ENCODE measurements around the gene TBC1D16.

Gene TBC1D16, protein sequence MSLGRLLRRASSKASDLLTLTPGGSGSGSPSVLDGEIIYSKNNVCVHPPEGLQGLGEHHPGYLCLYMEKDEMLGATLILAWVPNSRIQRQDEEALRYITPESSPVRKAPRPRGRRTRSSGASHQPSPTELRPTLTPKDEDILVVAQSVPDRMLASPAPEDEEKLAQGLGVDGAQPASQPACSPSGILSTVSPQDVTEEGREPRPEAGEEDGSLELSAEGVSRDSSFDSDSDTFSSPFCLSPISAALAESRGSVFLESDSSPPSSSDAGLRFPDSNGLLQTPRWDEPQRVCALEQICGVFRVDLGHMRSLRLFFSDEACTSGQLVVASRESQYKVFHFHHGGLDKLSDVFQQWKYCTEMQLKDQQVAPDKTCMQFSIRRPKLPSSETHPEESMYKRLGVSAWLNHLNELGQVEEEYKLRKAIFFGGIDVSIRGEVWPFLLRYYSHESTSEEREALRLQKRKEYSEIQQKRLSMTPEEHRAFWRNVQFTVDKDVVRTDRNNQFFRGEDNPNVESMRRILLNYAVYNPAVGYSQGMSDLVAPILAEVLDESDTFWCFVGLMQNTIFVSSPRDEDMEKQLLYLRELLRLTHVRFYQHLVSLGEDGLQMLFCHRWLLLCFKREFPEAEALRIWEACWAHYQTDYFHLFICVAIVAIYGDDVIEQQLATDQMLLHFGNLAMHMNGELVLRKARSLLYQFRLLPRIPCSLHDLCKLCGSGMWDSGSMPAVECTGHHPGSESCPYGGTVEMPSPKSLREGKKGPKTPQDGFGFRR

GRCh38 chr17:80035687-80035936, at the start of gene TBC1D16:
Gene TBC1D16, minus strand, starts transcription at chr17:80035872. Its CDS starts 22,325 bp downstream, at chr17:80013547.
- no peak for DNase-seq

- no peak for DNase-seq
Measured at GRCh38 chr17:80084773-80085172, 49.1 kb upstream of the TBC1D16 start.

- no peak for DNase-seq
Measured at GRCh38 chr17:80083136-80083661, 47.5 kb upstream of the TBC1D16 start.

GRCh38 chr17:80082403-80083135, 46.9 kb upstream of the TBC1D16 start:
- peak; percentile 57 to 87 for DNase-seq

- DNase-seq: no peak
Measured at GRCh38 chr17:80081596-80081995, 45.9 kb upstream of the TBC1D16 start.

DNA sequence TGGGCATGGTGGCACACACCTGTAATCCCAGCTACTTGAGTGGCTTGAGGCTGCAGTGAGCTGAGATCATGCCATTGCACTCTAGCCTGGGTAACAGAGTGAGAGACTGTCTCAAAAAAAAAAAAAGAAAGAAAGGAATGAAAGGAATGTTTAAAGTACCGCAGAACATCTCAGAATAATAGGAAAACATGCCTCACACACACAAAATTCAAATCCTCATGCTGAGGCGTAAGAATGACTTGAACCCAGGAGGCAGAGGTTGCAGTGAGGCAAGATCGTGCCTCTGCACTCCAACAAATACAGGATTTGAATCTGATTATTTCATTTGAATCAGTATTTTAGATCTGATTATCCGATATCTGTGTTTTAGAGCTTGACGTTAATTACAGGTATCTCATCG, 44.4 kb upstream of the TBC1D16 start:
- no peak for DNase-seq

- DNase-seq: no peak
Measured at GRCh38 chr17:80072410-80072809, 36.7 kb upstream of the TBC1D16 start.

DNA sequence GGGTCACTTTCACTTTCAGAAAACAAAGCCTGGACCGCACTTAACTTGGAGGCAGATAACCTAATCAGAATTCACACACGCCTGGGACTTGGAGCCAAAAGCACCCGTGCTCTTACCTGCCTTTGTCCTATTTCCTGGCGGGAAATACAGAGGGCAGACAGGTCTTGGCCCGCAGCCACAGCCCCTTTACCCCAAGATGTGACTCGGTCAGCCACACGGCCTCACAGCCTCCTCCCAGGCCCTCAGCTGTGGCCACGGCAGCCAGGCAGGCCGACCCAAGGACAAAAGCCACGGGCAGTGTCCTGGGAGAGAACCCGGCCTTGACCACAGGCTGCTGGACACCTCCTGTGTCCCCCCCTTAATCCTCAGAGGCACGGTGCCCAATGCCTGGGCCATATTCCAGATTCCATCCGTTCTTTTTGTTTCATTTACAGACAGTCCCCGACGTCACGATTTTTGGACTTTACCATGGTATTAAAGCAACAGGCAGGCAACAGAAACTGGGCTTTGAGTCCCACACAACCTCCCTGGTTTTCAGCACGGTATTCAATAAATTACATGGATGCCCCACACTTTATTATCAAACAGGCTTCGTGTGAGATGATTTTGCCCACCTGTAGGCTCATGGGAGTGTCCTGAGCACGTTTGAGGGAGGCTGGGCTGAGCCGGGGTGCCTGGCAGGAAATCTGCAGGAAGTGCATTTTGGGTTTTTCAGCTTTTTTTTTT, 35.6 kb upstream of the TBC1D16 start:
- no peak for DNase-seq

- no peak for DNase-seq
Measured at GRCh38 chr17:80070375-80071115, 34.9 kb upstream of the TBC1D16 start.

GRCh38 chr17:80068301-80069222, 32.9 kb upstream of the TBC1D16 start:
- peak; percentile 44 to 52 for DNase-seq

DNA sequence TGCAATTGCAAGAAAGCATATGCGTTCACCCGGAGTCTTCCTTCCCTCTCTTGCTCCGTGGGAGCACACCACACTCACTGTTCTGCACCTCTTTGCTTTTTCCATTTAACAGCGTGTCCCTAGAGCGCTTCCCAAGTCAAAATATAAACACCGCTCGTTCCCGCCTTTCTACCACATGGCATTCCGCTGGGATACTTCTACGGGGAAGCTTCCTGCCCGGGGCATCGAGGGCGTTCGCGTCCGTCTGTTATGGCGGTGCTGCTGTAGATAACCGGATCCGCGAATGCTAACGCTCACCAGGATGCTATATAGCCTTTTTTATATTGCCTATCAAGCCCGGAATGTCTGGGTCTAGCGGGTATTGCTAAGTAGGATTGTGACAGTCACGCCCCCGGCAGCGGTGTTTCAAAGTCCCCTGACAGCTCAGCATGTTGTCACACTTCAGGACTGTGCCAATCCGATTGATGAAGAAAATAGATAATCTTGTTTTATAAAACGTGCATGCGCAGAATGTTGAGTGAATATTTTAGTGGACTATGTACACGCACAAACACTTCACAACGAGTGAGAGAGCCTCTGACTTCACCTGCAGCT, 31.8 kb upstream of the TBC1D16 start:
- no peak for DNase-seq

GRCh38 chr17:80065478-80066170, 30.0 kb upstream of the TBC1D16 start:
- no peak for DNase-seq

GRCh38 chr17:80064696-80065095, 29.0 kb upstream of the TBC1D16 start:
- no peak for DNase-seq

DNA sequence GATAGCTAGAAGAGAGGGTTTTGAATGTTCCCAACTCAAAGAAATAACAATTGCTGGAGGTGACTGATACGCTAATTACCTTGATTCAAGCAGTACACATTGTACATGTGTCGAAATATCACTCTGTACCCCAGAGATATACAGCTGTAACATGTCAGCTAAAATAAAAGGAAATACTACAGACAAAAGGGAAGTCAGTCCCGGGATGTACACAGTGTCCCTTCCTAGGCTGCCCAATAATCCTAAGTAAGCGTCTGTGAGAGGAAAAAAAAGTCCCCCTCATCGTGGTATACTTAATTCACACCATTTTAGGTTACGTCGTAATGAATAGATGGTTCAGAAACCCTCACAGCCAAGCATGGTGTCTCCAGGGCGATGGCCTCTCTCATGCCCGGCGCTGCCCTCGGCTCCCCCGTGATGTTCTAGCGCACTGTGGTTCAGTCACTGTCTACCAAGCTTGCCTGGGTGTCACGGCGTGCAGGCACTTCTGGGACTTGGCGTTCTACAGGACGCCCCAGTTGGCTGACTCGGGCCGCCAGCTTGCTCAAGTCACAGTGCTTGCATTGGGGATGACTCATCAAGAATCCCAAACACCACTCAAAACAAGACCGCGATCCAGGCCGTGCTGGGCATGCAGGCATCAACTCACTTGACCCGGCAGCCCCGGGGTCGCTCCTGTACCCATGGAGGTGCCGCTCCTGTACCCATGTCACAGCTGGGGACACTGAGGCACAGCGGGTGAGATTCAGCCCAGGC, 28.3 kb upstream of the TBC1D16 start:
- no peak for DNase-seq

DNA sequence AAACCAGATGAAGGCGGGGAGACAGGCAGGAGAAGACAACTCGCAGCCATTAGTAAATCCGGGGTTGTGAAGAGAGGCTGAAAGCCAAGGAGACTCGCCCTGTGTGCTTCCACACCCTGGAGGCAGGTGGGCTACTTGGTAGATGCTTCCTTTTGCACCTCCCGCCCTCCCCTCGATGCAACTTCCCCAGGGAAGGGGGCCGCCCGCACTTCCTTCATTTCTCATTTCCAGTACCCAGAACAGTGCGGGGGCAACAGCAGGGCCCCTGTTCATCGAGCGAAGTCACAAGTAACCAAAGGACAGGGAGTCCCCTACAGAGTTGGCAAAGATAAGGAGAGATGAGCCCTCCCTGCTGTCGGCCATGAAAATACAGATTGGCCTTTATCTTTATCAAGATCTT, 25.7 kb upstream of the TBC1D16 start:
- no peak for DNase-seq

DNA sequence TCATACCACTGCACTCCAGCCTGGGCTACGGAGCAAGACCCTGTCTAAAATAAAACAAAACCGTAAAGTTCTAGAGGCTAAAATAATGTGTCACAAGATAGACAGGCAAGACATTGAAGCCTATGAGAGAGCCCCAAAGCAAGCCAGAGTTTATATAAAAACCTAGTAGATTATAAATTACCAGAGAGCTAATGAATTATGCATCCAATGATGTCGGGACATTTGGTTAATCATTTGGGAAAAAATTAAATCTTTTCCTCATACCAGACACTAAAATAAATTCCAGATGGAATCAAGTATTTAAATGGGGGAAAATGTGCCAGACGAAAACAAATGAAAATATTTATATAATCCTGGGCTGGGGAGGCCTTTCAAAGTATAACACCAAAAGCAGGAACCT, 25.0 kb upstream of the TBC1D16 start:
- no peak for DNase-seq

DNA sequence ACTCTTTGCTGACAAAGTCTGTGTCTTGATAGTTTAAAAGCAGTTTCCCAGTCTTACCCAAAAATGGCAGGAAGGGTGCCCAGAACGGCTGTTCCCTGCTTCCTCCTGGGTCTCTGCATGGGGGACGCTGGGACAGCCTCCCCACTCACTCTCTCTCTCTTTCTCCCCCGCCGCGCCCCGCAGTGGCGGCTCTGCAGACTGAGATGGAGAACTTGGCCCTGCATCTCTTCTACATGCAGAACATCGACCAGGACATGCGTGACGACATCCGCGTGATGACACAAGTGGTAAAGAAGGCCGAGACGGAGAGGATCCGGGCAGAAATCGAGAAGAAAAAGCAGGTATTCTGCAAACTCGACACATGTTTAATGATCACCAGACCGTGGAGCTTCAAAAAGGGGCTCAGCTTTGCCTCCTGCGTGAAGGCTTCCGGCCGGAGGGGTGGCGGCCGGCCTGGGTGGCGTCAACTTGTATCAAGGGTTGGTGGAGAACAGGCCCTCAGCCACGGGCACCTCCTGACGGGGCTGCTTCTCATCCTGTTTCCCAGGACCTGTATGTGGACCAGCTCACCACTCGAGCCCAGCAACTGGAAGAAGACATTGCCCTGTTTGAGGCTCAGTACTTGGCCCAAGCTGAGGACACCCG, 22.8 kb upstream of the TBC1D16 start:
- no peak for DNase-seq

DNA sequence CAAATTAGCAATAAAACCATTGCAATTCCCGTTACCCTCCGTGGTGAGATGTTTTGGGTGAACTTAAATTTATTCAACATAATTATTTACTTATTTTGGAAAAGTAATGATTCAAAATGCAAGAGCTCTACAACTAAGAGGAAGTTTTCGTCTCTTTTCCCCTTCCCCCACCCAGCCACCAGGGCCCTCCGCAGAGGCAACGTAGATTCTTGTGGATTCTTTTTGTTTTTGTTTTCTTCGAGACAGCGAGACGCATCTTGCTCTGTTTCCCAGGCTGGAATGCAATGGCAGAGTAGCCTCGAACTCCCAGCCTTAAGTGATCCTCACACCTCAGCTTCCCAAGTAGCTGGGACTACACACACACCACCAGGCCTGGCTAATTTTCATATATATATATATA, 19.9 kb upstream of the TBC1D16 start:
- no peak for DNase-seq

- DNase-seq: no peak
Measured at GRCh38 chr17:80053102-80053501, 17.4 kb upstream of the TBC1D16 start.

All from NCI-H526 (cell line).